SH-SY5Y (cell line): ENCODE results near the gene STAG1.

Experiments
- GATA2 ChIP-seq: IDR thresholded peaks from 2 replicates; pipeline ENCODE4 v1.6.1; 2011; ENCODE audit warnings: mild to moderate bottlenecking, low read depth, low read length
- GATA3 ChIP-seq: IDR thresholded peaks from 2 replicates; pipeline ENCODE4 v1.6.1; 2011; ENCODE audit warnings: low read depth, mild to moderate bottlenecking, low read length, moderate library complexity

- TF ChIP-seq GATA2 (no peak), GATA3 (no peak)
These were observed 339.9 kb downstream of the STAG1 start for GRCh38 chr3:136412307-136412706.
